CD4-positive, alpha-beta T cell treated with Interferon gamma for 1 hour (primary cell): ENCODE measurements around the gene NECAB3.
"Not testable (repeated sequence)": the region's sequence is repeated elsewhere in the genome, so short reads cannot be mapped to it uniquely, and the experiment has no call there.

Experiments
- DNase-seq: peaks from one replicate; pipeline ENCODE4 v3.0.0-alpha.2; 2020

Gene NECAB3

GRCh38 chr20:33648396-33649004 is 25.7 kb downstream of the NECAB3 start:
- no peak for DNase-seq

GRCh38 chr20:33647603-33648395 is 26.4 kb downstream of the NECAB3 start:
- no peak for DNase-seq

GRCh38 chr20:33646959-33647602 is 27.1 kb downstream of the NECAB3 start:
- not testable (repeated sequence) for DNase-seq

GRCh38 chr20:33646191-33646590 is 28.0 kb downstream of the NECAB3 start:
- DNase-seq: no peak

- DNase-seq: no peak
Observed at GRCh38 chr20:33645396-33645795, 28.8 kb downstream of the NECAB3 start.

GRCh38 chr20:33645072-33645358 is 29.2 kb downstream of the NECAB3 start:
- no peak for DNase-seq

- no peak for DNase-seq
Observed at GRCh38 chr20:33644313-33645071, 29.7 kb downstream of the NECAB3 start.

- DNase-seq: no peak
Observed at GRCh38 chr20:33640287-33640686, 33.9 kb downstream of the NECAB3 start.

GRCh38 chr20:33636776-33637175 is 37.5 kb downstream of the NECAB3 start:
- DNase-seq: no peak

- DNase-seq: no peak
Observed at GRCh38 chr20:33635341-33635740, 38.9 kb downstream of the NECAB3 start.

GRCh38 chr20:33631910-33632309 is 42.3 kb downstream of the NECAB3 start:
- DNase-seq: not testable (repeated sequence)

- DNase-seq: no peak
Observed at GRCh38 chr20:33630507-33630906, 43.7 kb downstream of the NECAB3 start.

GRCh38 chr20:33629979-33630378 is 44.2 kb downstream of the NECAB3 start:
- DNase-seq: no peak

GRCh38 chr20:33629533-33629932 is 44.7 kb downstream of the NECAB3 start:
- no peak for DNase-seq

GRCh38 chr20:33627577-33628216 is 46.5 kb downstream of the NECAB3 start:
- no peak for DNase-seq

- DNase-seq: no peak
Observed at GRCh38 chr20:33626190-33626589, 48.0 kb downstream of the NECAB3 start.

GRCh38 chr20:33624399-33624798 is 49.8 kb downstream of the NECAB3 start:
- DNase-seq: no peak

GRCh38 chr20:33622705-33623365 is 51.4 kb downstream of the NECAB3 start:
- DNase-seq: no peak

- no peak for DNase-seq
Observed at GRCh38 chr20:33621717-33622400, 52.4 kb downstream of the NECAB3 start.

- no peak for DNase-seq
Observed at GRCh38 chr20:33612001-33612400, 62.2 kb downstream of the NECAB3 start.

- no peak for DNase-seq
Observed at GRCh38 chr20:33611106-33611505, 63.1 kb downstream of the NECAB3 start.

GRCh38 chr20:33609504-33609903 is 64.7 kb downstream of the NECAB3 start:
- DNase-seq: no peak
